HL-60/S4 (cell line): ENCODE results near the gene RNF40.

Source experiments
- in situ Hi-C: fragments of 300-500 bp; cut with MboI; formaldehyde crosslinking; loops from 2 replicates; pipeline ENCODE4 v1.14.3; 2022; ENCODE audit warnings: low sequenced_read_pairs

The RNF40 gene

GRCh38 chr16:30761928-30762902 is at the start of gene RNF40, which contains the start of gene CFAP119:
RNF40 (plus strand) TSS chr16:30762322; CDS start chr16:30762546, 224 bp downstream.
CFAP119 (minus strand) TSS chr16:30762062; CDS start chr16:30761748, 314 bp downstream.
- in situ Hi-C loops = no loop called here

- in situ Hi-C loops = no loop called here
Measured at GRCh38 chr16:30715750-30716445, 46.2 kb upstream of the RNF40 start.

- in situ Hi-C loops = no loop called here
Measured at GRCh38 chr16:30720086-30720485, 42.0 kb upstream of the RNF40 start.

- in situ Hi-C loops = no loop called here
Measured at GRCh38 chr16:30720694-30721093, 41.4 kb upstream of the RNF40 start.

GRCh38 chr16:30721167-30721566 is 41.0 kb upstream of the RNF40 start:
- in situ Hi-C loops = no loop called here

- in situ Hi-C loops = no loop called here
Measured at GRCh38 chr16:30721606-30722005, 40.5 kb upstream of the RNF40 start.

GRCh38 chr16:30722443-30722842 is 39.7 kb upstream of the RNF40 start:
- in situ Hi-C loops = no loop called here

GRCh38 chr16:30722916-30723315 is 39.2 kb upstream of the RNF40 start:
- in situ Hi-C loops = no loop called here

- in situ Hi-C loops = no loop called here
Measured at GRCh38 chr16:30723725-30724355, 38.3 kb upstream of the RNF40 start.

- in situ Hi-C loops = no loop called here
Measured at GRCh38 chr16:30724641-30725417, 37.3 kb upstream of the RNF40 start.

- in situ Hi-C loops = no loop called here
Measured at GRCh38 chr16:30725418-30725792, 36.7 kb upstream of the RNF40 start.

- in situ Hi-C loops = no loop called here
Measured at GRCh38 chr16:30728321-30728720, 33.8 kb upstream of the RNF40 start.

GRCh38 chr16:30728899-30729672 is 33.0 kb upstream of the RNF40 start:
- in situ Hi-C loops = no loop called here

- in situ Hi-C loops = no loop called here
Measured at GRCh38 chr16:30731411-30731810, 30.7 kb upstream of the RNF40 start.

GRCh38 chr16:30736995-30737793 is 24.9 kb upstream of the RNF40 start:
- in situ Hi-C loops = no loop called here

- in situ Hi-C loops = no loop called here
Measured at GRCh38 chr16:30737794-30738648, 24.1 kb upstream of the RNF40 start.

- in situ Hi-C loops = no loop called here
Measured at GRCh38 chr16:30738984-30739951, 22.9 kb upstream of the RNF40 start.
